ENCODE measurements around the gene DLEC1. TPM values are rescaled to one million over a fixed set of nuclear protein-coding genes. Genes with fewer than 3 reads are reported as not detected.

Gene DLEC1
- total RNA-seq, 2 donors from 2014 or later = 3.9 to 6.0 TPM

DNA sequence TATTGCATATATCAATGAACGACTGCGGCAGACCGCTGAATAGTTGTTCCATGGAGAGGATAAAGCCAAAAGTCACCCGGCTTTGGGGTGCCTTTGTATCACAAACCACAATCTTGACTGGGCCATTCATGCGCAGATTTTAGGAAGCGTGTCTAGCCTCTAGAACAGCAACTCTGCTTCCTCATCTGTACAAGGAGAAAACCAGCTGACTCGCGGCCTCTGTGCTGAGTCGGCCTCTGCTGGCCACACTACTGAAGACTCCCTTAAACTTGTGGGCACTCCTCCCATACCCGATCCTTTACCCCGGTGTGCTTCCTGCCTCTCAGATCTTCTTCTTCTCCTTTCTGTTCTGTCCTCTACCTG lies 872 bp downstream of the DLEC1 start:
- Mint-ChIP-seq H3K4me3 (peak overlapping the region; percentile 64), H3K27me3 (ENCODE audit: insufficient read depth) (peaks cover 42% of the 10 kb centered on the region), H3K4me1 (peaks cover 8% of the 10 kb centered on the region), H3K27ac (no peak overlapping the region), H3K36me3 (ENCODE audit: low read depth) (no peaks in the 10 kb centered on the region), H3K9me3 (no peaks in the 10 kb centered on the region)
- Histone ChIP-seq H3K36me3 (ENCODE audit: control insufficient read depth, insufficient read depth, low read length) (no peaks in the 10 kb centered on the region), H3K27me3 (ENCODE audit: control insufficient read depth, insufficient read depth, low read length, poor library complexity, severe bottlenecking) (peaks cover 35% of the 10 kb centered on the region), H3K9me3 (ENCODE audit: control insufficient read depth, low read length) (no peaks in the 10 kb centered on the region), H3K4me3 (ENCODE audit: low read length) (peak overlapping the region; percentile 81), H3K27ac (ENCODE audit: low read depth, low read length) (no peak overlapping the region), H3K4me1 (ENCODE audit: control insufficient read depth, insufficient read depth, low read length) (no peaks in the 10 kb centered on the region), H3K9ac (ENCODE audit: extremely low read depth, low read length, poor library complexity, severe bottlenecking) (no peak overlapping the region)
- DNase-seq = peak; percentile 78
- TF ChIP-seq, protein P1, sequence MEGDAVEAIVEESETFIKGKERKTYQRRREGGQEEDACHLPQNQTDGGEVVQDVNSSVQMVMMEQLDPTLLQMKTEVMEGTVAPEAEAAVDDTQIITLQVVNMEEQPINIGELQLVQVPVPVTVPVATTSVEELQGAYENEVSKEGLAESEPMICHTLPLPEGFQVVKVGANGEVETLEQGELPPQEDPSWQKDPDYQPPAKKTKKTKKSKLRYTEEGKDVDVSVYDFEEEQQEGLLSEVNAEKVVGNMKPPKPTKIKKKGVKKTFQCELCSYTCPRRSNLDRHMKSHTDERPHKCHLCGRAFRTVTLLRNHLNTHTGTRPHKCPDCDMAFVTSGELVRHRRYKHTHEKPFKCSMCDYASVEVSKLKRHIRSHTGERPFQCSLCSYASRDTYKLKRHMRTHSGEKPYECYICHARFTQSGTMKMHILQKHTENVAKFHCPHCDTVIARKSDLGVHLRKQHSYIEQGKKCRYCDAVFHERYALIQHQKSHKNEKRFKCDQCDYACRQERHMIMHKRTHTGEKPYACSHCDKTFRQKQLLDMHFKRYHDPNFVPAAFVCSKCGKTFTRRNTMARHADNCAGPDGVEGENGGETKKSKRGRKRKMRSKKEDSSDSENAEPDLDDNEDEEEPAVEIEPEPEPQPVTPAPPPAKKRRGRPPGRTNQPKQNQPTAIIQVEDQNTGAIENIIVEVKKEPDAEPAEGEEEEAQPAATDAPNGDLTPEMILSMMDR (conservative IDR thresholded peaks at IDR 0.05) = peak; percentile 27
- WGBS, 2 experiments (ENCODE audit: insufficient coverage in 1 of 2, insufficient read length in 1 of 2) = 58 to 61% methylated on average over 11 of the region's 11 CpGs

DNA sequence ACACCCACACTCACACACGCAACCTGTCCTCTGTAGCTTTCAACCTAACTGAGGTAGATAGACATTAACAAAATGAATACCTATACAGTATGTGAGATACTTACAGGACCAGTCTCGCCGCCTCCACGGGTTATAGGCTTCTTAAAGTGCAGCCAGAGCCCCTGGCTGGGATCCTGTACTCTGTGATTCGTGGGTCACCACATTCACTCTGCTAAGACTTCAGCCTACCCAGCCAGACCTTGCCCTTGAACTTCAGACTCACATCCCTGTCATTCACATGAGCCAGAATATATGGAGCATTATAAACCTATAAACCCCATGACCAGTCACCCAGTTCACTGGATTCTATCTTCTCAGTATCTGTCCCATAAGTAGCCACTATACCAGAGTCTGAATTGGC lies 1.4 kb downstream of the DLEC1 start:
- H3K4me3 Mint-ChIP-seq = no peak overlapping the region
- no peaks in the 10 kb centered on the region for H3K9me3 Mint-ChIP-seq
- no peaks in the 10 kb centered on the region for H3K4me1 ChIP-seq (ENCODE audit: control insufficient read depth, insufficient read depth, low read length)
- peaks cover 47% of the 10 kb centered on the region for H3K27me3 Mint-ChIP-seq (ENCODE audit: insufficient read depth)
- no peak overlapping the region for H3K27ac ChIP-seq (ENCODE audit: low read depth, low read length)
- H3K36me3 Mint-ChIP-seq (ENCODE audit: low read depth) = no peaks in the 10 kb centered on the region
- H3K27me3 ChIP-seq (ENCODE audit: control insufficient read depth, insufficient read depth, low read length, poor library complexity, severe bottlenecking) = peaks cover 35% of the 10 kb centered on the region
- H3K4me1 Mint-ChIP-seq = peaks cover 8% of the 10 kb centered on the region
- TF ChIP-seq, protein P1 (conservative IDR thresholded peaks at IDR 0.05) = no peak
- no peak overlapping the region for H3K9ac ChIP-seq (ENCODE audit: extremely low read depth, low read length, poor library complexity, severe bottlenecking)
- DNase-seq = no peak
- H3K27ac Mint-ChIP-seq = no peak overlapping the region
- H3K9me3 ChIP-seq (ENCODE audit: control insufficient read depth, low read length) = no peaks in the 10 kb centered on the region
- 94 to 95% methylated on average over 4 to 5 of the region's 5 CpGs for WGBS, 2 experiments (ENCODE audit: insufficient coverage in 1 of 2, insufficient read length in 1 of 2)
- H3K4me3 ChIP-seq (ENCODE audit: low read length) = no peak overlapping the region
- no peaks in the 10 kb centered on the region for H3K36me3 ChIP-seq (ENCODE audit: control insufficient read depth, insufficient read depth, low read length)

- no peak overlapping the region for H3K27ac ChIP-seq (ENCODE audit: low read depth, low read length)
- peaks cover 34% of the 10 kb centered on the region for H3K27me3 Mint-ChIP-seq (ENCODE audit: insufficient read depth)
- TF ChIP-seq, protein P1 (conservative IDR thresholded peaks at IDR 0.05) = no peak
- H3K9me3 Mint-ChIP-seq = no peaks in the 10 kb centered on the region
- DNase-seq = no peak
- WGBS, 2 experiments (ENCODE audit: insufficient coverage in 1 of 2, insufficient read length in 1 of 2) = 84 to 94% methylated on average over 3 to 4 of the region's 4 CpGs
- H3K27me3 ChIP-seq (ENCODE audit: control insufficient read depth, insufficient read depth, low read length, poor library complexity, severe bottlenecking) = peaks cover 26% of the 10 kb centered on the region
- no peaks in the 10 kb centered on the region for H3K4me1 ChIP-seq (ENCODE audit: control insufficient read depth, insufficient read depth, low read length)
- H3K4me3 Mint-ChIP-seq = no peak overlapping the region
- H3K36me3 ChIP-seq (ENCODE audit: control insufficient read depth, insufficient read depth, low read length) = no peaks in the 10 kb centered on the region
- H3K9ac ChIP-seq (ENCODE audit: extremely low read depth, low read length, poor library complexity, severe bottlenecking) = no peak overlapping the region
- no peaks in the 10 kb centered on the region for H3K36me3 Mint-ChIP-seq (ENCODE audit: low read depth)
- H3K4me1 Mint-ChIP-seq = peaks cover 6% of the 10 kb centered on the region
- no peaks in the 10 kb centered on the region for H3K9me3 ChIP-seq (ENCODE audit: control insufficient read depth, low read length)
- no peak overlapping the region for H3K27ac Mint-ChIP-seq
- no peak overlapping the region for H3K4me3 ChIP-seq (ENCODE audit: low read length)
Observed at GRCh38 chr3:38043486-38043885, 4.5 kb downstream of the DLEC1 start.

All from endodermal cell (in vitro differentiated cells).